ENCODE results near the gene SYT12.
A peak's percentile ranks its signal among the peaks of the same experiment; 100 is the strongest.

The SYT12 gene

DNA sequence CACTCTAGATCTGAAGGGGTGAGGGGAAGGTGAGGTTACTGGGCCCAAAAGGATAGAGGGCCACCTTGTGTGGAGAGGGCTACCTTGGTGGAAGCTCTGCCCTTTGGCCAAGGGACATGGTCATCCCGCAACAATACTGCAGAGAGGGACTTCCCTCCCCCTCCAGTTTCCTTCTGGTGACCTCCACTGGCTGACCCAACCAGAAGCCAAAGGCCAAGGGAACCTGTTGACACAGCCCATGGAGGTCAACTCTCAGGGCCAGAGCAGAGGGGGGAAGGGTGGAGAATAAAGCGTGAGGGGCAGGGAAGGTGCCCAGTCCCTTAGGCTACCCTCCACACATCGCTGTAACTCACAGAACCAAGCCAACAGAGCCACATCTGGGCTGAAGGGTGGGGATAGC lies 18.7 kb downstream of the SYT12 start:
- H3K4me3 ChIP-seq (ENCODE audit: low read depth, low read length) = no peak overlapping the region
- TF ChIP-seq, protein P1, sequence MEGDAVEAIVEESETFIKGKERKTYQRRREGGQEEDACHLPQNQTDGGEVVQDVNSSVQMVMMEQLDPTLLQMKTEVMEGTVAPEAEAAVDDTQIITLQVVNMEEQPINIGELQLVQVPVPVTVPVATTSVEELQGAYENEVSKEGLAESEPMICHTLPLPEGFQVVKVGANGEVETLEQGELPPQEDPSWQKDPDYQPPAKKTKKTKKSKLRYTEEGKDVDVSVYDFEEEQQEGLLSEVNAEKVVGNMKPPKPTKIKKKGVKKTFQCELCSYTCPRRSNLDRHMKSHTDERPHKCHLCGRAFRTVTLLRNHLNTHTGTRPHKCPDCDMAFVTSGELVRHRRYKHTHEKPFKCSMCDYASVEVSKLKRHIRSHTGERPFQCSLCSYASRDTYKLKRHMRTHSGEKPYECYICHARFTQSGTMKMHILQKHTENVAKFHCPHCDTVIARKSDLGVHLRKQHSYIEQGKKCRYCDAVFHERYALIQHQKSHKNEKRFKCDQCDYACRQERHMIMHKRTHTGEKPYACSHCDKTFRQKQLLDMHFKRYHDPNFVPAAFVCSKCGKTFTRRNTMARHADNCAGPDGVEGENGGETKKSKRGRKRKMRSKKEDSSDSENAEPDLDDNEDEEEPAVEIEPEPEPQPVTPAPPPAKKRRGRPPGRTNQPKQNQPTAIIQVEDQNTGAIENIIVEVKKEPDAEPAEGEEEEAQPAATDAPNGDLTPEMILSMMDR (conservative IDR thresholded peaks at IDR 0.05; ENCODE audit: low read depth, low read length) = no peak
- no peak for DNase-seq (ENCODE audit: low read depth)

DNA sequence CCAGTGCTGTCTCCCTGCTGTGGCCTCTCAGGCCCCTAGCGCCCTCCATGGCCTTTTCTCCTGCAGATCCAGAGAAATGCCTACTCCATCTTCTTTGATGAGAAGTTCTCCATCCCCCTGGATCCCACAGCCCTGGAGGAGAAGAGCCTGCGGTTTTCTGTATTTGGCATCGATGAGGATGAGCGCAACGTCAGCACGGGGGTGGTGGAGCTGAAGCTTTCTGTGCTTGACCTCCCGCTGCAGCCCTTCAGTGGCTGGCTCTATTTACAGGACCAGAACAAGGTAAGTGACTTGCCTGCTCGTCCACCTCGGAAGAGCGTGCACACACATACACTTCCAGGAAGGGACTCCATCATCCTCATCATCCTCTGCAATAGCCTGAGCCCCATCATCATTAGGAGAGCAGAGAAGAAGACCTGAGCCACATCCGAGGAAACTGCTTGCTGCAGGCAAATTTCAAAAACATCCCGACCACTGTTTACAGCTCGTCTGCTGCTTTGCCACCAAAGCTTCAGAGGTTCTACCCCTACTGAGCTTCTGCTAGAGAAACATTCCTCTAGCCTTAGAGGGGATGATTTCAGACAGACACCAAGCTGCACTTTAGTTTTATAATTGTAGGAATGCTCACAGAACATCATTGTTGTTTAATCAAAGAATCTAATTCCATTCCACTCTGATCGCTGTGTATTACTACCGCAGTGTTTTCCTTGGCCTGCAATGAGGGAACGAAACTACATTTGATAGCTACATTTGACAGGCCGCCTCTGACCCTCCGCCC lies 20.8 kb downstream of the SYT12 start:
- TF ChIP-seq, protein P1 (conservative IDR thresholded peaks at IDR 0.05; ENCODE audit: low read depth, low read length) = no peak
- DNase-seq (ENCODE audit: low read depth) = peak; percentile 66
- no peak overlapping the region for H3K4me3 ChIP-seq (ENCODE audit: low read depth, low read length)

DNA sequence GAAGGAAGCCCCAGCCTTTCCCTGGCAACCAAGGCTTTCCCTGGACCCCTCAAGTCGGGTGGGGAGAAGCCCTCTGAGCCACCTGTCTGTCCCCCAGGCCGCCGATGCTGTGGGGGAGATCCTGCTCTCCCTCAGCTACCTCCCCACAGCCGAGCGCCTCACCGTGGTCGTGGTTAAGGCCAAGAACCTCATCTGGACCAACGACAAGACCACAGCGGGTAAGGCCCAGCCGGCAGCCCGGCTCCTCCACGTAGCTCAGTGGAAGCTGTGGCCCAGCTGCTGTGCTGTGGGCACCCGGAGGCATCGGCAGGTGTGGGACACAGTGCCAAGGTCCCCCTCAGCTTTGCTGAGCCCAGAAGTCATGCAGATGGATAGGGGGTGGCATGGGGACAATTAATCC lies 21.6 kb downstream of the SYT12 start:
- no peak overlapping the region for H3K4me3 ChIP-seq (ENCODE audit: low read depth, low read length)
- TF ChIP-seq, protein P1 (conservative IDR thresholded peaks at IDR 0.05; ENCODE audit: low read depth, low read length) = peak; percentile 25
- peak; percentile 49 for DNase-seq (ENCODE audit: low read depth)

DNA sequence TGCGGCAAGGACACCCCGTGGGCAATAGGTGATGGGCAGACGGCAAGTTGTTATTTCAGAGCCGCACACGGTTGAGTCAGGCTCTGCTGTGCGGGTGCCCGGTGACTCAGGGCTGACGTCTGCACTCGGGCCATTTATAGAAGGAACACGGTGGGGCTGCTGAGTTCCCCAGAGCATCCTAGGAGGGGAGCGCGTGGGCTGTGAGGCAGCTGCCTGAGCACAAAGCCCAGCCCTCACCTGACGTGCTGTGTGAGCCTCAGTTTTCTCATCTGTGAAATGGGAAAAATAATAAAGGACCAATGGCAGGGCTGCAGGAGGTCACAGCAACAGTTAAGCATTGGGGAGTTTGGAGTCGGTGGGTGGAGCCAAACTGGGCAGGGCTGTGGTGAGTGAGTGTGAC lies 22.4 kb downstream of the SYT12 start:
- TF ChIP-seq, protein P1 (conservative IDR thresholded peaks at IDR 0.05; ENCODE audit: low read depth, low read length) = no peak
- no peak overlapping the region for H3K4me3 ChIP-seq (ENCODE audit: low read depth, low read length)
- peak; percentile 95 for DNase-seq (ENCODE audit: low read depth)

DNA sequence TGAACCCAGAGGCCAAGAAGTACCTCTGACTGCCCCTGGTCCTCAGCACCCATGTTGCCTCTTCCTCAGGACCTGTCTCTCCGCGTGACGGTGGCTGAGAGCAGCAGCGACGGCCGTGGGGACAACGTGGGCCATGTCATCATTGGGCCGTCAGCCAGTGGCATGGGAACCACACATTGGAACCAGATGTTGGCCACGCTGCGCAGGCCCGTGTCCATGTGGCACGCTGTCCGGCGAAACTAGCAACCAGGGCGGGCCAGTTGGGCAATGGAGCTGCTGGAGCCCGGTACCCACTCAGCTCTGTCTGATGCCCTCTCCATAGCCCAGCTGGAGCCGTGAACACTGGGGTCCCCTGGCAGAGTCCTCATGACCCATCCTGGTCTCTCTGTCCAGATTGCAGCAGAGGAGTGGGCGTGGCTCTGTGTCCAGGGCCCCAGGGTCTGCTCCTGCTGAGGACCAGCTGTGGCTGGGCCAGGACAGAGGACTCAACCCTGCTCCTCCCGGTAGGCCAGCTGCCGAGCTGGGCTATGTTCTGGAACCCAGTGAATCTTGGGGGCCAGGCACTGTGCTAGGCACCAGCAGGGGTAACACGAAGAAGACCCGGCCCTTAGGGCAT lies 25.7 kb downstream of the SYT12 start:
- H3K4me3 ChIP-seq (ENCODE audit: low read depth, low read length) = no peak overlapping the region
- TF ChIP-seq, protein P1 (conservative IDR thresholded peaks at IDR 0.05; ENCODE audit: low read depth, low read length) = no peak
- DNase-seq (ENCODE audit: low read depth) = no peak

DNA sequence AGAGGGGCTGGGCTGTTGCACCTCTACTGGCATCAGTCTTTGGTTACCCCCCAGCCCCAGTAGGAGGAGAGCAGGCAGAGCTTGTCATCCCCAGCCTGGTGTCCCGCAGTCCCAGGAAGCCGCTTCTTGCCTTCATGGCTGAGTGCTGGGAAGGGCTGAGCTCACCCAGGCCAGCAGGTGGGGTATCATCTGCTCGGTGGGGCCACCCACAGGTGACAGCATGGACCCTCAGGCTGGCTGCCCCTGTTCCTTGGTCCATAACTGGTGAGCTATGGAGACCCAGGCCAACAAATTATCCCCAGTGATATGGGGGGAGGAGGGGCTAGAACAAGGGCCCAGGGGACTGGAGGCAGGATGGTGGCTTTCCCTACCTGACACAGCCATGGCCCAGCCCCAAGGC lies 27.2 kb downstream of the SYT12 start:
- TF ChIP-seq, protein P1 (conservative IDR thresholded peaks at IDR 0.05; ENCODE audit: low read depth, low read length) = no peak
- H3K4me3 ChIP-seq (ENCODE audit: low read depth, low read length) = no peak overlapping the region
- DNase-seq (ENCODE audit: low read depth) = no peak

Data from choroid plexus epithelial cell (primary cell).